NB4 (cell line): ENCODE results near the gene SCN1B.
"Not testable (repeated sequence)": the region's sequence is repeated elsewhere in the genome, so short reads cannot be mapped to it uniquely, and the experiment has no call there.

Experiments
- POLR2A ChIP-seq: IDR thresholded peaks from 2 replicates; pipeline ENCODE4 v1.6.1; 2011; ENCODE audit warnings: mild to moderate bottlenecking; ENCODE audit not compliant: insufficient read length; ENCODE audit errors: extremely low read depth
- TF ChIP-seq, protein P1 (sequence below): IDR thresholded peaks from one replicate; pipeline ENCODE4 v1.5.1; 2012; ENCODE audit warnings: low read depth, low read length

DNA sequence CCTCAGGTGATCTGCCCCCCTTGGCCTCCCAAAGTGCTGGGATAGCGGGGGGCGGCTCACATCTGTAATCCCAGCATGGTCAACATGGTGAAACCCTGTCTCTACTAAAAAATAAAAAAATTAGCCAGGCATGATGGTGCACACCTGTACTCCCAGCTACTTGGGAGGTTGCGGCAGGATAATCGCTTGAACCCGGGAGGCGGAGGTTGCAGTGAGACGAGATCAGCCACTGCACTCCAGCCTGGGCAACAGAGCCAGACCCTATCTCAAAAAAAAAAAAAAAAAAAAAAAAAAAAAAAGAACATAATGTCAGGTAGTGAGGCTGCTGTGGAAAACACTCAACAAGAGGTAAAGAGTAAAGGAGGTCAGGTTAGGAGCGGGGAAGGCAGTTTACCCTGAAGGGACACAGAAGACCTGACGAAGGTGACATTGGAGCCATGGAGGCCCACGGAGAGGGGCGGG lies 964 bp upstream of the SCN1B start:
- not testable (repeated sequence) for TF ChIP-seq POLR2A
- TF ChIP-seq, protein P1, sequence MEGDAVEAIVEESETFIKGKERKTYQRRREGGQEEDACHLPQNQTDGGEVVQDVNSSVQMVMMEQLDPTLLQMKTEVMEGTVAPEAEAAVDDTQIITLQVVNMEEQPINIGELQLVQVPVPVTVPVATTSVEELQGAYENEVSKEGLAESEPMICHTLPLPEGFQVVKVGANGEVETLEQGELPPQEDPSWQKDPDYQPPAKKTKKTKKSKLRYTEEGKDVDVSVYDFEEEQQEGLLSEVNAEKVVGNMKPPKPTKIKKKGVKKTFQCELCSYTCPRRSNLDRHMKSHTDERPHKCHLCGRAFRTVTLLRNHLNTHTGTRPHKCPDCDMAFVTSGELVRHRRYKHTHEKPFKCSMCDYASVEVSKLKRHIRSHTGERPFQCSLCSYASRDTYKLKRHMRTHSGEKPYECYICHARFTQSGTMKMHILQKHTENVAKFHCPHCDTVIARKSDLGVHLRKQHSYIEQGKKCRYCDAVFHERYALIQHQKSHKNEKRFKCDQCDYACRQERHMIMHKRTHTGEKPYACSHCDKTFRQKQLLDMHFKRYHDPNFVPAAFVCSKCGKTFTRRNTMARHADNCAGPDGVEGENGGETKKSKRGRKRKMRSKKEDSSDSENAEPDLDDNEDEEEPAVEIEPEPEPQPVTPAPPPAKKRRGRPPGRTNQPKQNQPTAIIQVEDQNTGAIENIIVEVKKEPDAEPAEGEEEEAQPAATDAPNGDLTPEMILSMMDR = not testable (repeated sequence)
